BJ (cell line): ENCODE results near the gene CPNE5. TPM values are rescaled to one million over a fixed set of nuclear protein-coding genes. Genes with fewer than 3 reads are reported as not detected.

Source experiments
- CTCF ChIA-PET: fragments of 350-600 bp; formaldehyde crosslinking; extraction: SDS; loops from one replicate; lab custom pipeline; 2021; ENCODE audit warnings: antibody characterized with exemption, inconsistent platforms; lab: Yijun Ruan, JAX
- POLR2A ChIA-PET: fragments of 300-600 bp; sonication (Branson Sonifier 250); formaldehyde crosslinking; extraction: SDS; loops from one replicate; lab custom pipeline; 2021; ENCODE audit warnings: antibody characterized with exemption; lab: Charles Lee
- DNase-seq: peaks from one replicate; pipeline ENCODE4 v3.0.0-alpha.2; 2011; ENCODE audit warnings: low read depth
- H3K27me3 ChIP-seq: 2 replicates; pipeline ENCODE4 v1.6.0; 2011; ENCODE audit warnings: low read length; ENCODE audit not compliant: control insufficient read depth, insufficient read depth
- H3K36me3 ChIP-seq: 2 replicates; pipeline ENCODE4 v1.5.1; 2011; ENCODE audit warnings: low read length; ENCODE audit not compliant: control insufficient read depth, insufficient read depth
- H3K4me3 ChIP-seq: 2 replicates; pipeline ENCODE4 v1.5.1; 2011; ENCODE audit warnings: low read depth, mild to moderate bottlenecking, control low read depth, low read length
- polyA plus RNA-seq: library from polyadenylated mRNA; depleted of rRNA; stranded (reverse); fragments of >200 nt; gene quantifications from 2 replicates; pipeline ENCODE4 v1.2.3, GENCODE V29; 2011
- TF ChIP-seq, protein P1 (sequence below): IDR thresholded peaks from 2 replicates; pipeline ENCODE4 v1.5.1; 2011; ENCODE audit warnings: low read depth, mild to moderate bottlenecking, control low read depth, inconsistent platforms, low read length, moderate library complexity; ENCODE audit not compliant: insufficient read depth

Gene CPNE5
- polyA plus RNA-seq, 1 experiment, result 0.09 TPM

DNA sequence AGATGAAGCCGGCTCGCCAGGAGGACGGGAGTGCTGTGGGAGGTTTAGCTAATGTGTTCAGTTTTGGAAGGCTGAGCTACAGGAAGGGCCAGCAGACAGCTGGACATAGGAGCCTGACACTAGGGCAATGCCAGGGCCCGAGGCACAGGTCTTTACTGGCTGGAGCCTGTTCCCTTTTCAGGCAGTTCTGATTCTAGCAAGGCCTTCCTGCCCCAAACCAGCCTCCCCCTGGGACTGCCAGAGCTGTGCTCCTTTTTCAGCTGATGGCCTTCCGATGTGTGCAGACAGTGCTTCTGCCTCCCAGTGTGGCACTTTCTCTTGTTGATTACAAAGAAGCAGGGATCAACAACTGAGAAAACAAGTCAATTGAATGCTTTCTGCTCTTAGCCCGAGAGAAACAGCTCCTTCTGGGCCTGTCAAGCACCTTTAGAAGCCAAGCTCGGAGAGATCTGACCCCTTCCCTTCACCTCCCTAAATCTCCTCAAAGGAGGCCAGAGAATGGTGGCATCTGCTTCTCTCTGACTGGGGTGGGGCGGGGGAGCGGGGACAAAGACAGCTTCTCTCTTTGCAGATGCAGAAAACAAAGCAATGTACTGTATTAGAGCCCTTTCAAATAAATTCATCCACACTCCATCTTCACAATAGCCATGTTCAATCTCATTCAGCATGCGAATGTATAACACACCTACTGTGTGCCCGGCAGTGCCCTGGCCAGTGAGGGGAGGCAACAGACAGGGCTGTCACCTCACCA, 78.4 kb downstream of the CPNE5 start:
- ChIA-PET POLR2A (interaction anchor here (0.6 kb wide), 2 partner anchors 12 to 77 kb away, joined by 4 to 10 read pairs; no protein-coding TSS in a partner anchor), CTCF (interaction anchor here (0.5 to 4.9 kb wide), 10 partner anchors 7 to 359 kb away, joined by 3 to 45 read pairs (median 14); no protein-coding TSS in a partner anchor)
- Histone ChIP-seq H3K27me3 (peaks cover 2% of the 10 kb centered on the region), H3K36me3 (no peaks in the 10 kb centered on the region), H3K4me3 (no peak overlapping the region)
- TF ChIP-seq, protein P1, sequence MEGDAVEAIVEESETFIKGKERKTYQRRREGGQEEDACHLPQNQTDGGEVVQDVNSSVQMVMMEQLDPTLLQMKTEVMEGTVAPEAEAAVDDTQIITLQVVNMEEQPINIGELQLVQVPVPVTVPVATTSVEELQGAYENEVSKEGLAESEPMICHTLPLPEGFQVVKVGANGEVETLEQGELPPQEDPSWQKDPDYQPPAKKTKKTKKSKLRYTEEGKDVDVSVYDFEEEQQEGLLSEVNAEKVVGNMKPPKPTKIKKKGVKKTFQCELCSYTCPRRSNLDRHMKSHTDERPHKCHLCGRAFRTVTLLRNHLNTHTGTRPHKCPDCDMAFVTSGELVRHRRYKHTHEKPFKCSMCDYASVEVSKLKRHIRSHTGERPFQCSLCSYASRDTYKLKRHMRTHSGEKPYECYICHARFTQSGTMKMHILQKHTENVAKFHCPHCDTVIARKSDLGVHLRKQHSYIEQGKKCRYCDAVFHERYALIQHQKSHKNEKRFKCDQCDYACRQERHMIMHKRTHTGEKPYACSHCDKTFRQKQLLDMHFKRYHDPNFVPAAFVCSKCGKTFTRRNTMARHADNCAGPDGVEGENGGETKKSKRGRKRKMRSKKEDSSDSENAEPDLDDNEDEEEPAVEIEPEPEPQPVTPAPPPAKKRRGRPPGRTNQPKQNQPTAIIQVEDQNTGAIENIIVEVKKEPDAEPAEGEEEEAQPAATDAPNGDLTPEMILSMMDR, result no peak
- DNase-seq, result no peak

DNA sequence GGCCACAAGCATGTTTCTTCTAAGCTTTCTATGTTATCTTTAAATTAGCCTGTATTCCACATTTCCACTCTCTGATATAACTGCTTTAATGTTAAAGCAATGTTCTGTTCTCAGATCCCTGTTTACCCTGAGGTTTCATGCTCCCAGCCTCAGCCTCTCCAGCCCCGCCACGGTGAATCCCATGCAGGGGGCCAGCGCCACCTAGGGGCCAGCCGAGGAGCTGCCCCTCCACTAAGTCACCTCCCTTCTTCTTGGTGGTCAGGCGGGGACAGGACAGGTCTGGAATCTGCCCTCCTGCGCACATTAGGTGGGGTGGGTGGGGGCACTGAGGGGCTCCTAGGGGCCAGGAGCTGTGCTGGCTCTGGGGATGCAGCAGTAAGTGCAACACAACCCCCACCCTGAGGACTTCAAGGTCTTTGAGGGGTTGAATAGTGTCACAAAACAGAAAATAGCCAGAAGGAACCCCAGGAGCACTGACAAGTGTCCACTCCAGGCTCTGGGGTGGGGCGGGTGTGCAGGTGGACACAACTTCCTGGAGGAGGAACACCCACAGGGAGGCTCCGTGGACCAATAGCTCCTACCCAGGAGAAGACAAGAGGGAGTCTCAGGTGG, 80.0 kb downstream of the CPNE5 start:
- Histone ChIP-seq H3K27me3 (peaks cover 2% of the 10 kb centered on the region), H3K36me3 (no peaks in the 10 kb centered on the region), H3K4me3 (no peak overlapping the region)
- CTCF ChIA-PET, result interaction anchor here (0.5 to 4.9 kb wide), 54 partner anchors 9 to 463 kb away, joined by 3 to 45 read pairs (median 4); partner anchors contain the start of gene PPIL1
- DNase-seq, result no peak
- POLR2A ChIA-PET, result interaction anchor here (0.5 to 0.7 kb wide), 3 partner anchors 31 to 246 kb away, joined by 3 to 10 read pairs (median 3); no protein-coding TSS in a partner anchor
- TF ChIP-seq, protein P1, result peak; percentile 100

DNA sequence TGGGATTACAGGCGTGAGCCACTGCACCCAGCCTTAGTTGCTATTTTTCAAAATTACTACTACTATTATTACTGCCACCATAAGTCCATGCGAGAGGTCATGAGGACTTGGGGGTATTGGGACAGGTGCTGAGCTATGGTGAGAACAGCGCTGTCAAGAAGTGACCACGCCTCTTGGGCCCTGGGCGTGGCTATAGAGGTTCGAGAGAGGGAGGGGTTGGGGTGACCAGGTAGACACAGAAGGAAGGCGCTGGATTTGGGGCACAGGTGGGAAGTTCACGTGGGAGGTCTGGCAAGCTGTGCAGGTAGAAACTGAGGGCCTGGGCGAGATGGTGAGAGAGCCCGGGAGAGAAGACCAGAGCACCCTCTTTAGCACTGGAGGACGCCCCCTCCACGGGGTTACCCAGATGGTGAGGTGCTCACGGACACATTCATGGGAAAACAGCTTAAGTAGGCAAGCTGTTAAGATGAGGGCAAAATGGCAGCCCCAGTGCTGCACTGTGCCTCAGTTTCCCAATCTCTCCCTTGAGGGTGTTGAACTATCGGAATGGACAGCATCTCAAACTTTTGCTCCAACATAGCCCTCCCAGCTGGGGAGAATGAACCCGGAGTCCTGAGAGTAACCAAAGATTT, 80.6 kb downstream of the CPNE5 start:
- Histone ChIP-seq H3K36me3 (no peaks in the 10 kb centered on the region), H3K4me3 (no peak overlapping the region), H3K27me3 (peaks cover 2% of the 10 kb centered on the region)
- TF ChIP-seq, protein P1, result no peak
- POLR2A ChIA-PET, result interaction anchor here (0.5 kb wide), 1 partner anchor 246 kb away, joined by 3 read pairs; no protein-coding TSS in a partner anchor
- CTCF ChIA-PET, result interaction anchor here (0.5 to 4.9 kb wide), 47 partner anchors 10 to 464 kb away, joined by 3 to 45 read pairs (median 5); no protein-coding TSS in a partner anchor
- DNase-seq, result no peak

DNA sequence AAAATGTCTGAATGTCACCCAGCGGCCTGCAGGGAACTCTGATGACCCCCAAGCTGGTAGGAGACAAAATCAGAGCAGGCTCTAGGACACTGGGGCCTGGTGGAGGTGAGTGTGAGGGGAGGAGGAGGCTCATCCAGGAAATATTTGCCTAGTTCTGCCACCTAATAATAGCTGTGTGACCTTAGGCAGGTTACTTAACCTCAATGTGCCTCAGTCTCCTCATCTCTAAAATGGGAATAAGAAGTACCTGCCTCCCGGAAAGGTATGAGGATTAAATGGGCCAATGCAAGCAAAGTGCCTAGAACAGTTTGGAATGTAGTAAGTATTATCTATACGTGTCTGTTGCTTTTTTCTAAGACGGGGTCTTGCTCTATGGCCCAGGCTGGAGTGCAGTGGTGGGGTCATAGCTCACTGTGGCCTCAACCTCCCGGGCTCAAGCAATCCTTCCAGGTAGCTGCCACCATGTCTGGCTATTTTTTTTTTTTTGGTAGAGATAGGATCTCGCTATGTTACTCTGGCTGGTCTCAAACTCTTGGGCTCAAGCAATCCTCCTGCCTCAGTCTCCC, 81.2 kb downstream of the CPNE5 start:
- ChIA-PET POLR2A (no interaction called here), CTCF (interaction anchor here (0.5 to 4.9 kb wide), 20 partner anchors 9 to 464 kb away, joined by 3 to 45 read pairs (median 6); no protein-coding TSS in a partner anchor)
- no peak for DNase-seq
- TF ChIP-seq, protein P1, result no peak
- H3K4me3 ChIP-seq, result no peak overlapping the region
- H3K27me3 ChIP-seq, result peaks cover 2% of the 10 kb centered on the region
- no peaks in the 10 kb centered on the region for H3K36me3 ChIP-seq
